HK-2 (cell line): Measurements from ENCODE around the gene ABCF1.
"Not testable (repeated sequence)": the region's sequence is repeated elsewhere in the genome, so short reads cannot be mapped to it uniquely, and the experiment has no call there.

Source experiments
- DNase-seq: peaks from one replicate; pipeline ENCODE4 v3.0.0-alpha.2; 2018; ENCODE audit not compliant: unreplicated experiment

The ABCF1 gene

GRCh38 chr6:30571075-30571761, at the start of gene ABCF1:
ABCF1 (plus strand) TSS chr6:30571442; CDS start chr6:30571488, 46 bp downstream.
- peak; percentile 98 for DNase-seq

- not testable (repeated sequence) for DNase-seq
Observed at GRCh38 chr6:30521952-30522351, 49.3 kb upstream of the ABCF1 start.

- not testable (repeated sequence) for DNase-seq
Observed at GRCh38 chr6:30526444-30526843, 44.8 kb upstream of the ABCF1 start.

GRCh38 chr6:30529349-30529875, 41.8 kb upstream of the ABCF1 start:
- not testable (repeated sequence) for DNase-seq

- DNase-seq = no peak
Observed at GRCh38 chr6:30530014-30530413, 41.2 kb upstream of the ABCF1 start.

GRCh38 chr6:30533460-30534294, 37.6 kb upstream of the ABCF1 start:
- DNase-seq = no peak

GRCh38 chr6:30537931-30538330, 33.3 kb upstream of the ABCF1 start:
- DNase-seq = no peak

- DNase-seq = peak; percentile 66
Observed at GRCh38 chr6:30541515-30542403, 29.5 kb upstream of the ABCF1 start.

GRCh38 chr6:30542404-30542725, 28.9 kb upstream of the ABCF1 start:
- DNase-seq = no peak

- DNase-seq = no peak
Observed at GRCh38 chr6:30542915-30543314, 28.3 kb upstream of the ABCF1 start.

GRCh38 chr6:30543821-30544220, 27.4 kb upstream of the ABCF1 start:
- DNase-seq = no peak

GRCh38 chr6:30544666-30545272, 26.5 kb upstream of the ABCF1 start:
- DNase-seq = peak; percentile 17

- no peak for DNase-seq
Observed at GRCh38 chr6:30547454-30547853, 23.8 kb upstream of the ABCF1 start.

GRCh38 chr6:30548375-30548774, 22.9 kb upstream of the ABCF1 start:
- no peak for DNase-seq

GRCh38 chr6:30554404-30554803, 16.8 kb upstream of the ABCF1 start:
- DNase-seq = no peak

GRCh38 chr6:30554962-30555815, 16.1 kb upstream of the ABCF1 start:
- DNase-seq = no peak

GRCh38 chr6:30555816-30556065, 15.5 kb upstream of the ABCF1 start:
- no peak for DNase-seq

- peak; percentile 96 for DNase-seq
Observed at GRCh38 chr6:30556066-30556905, 15.0 kb upstream of the ABCF1 start, which contains the start of gene GNL1. GNL1 (minus strand) TSS chr6:30556489; CDS start chr6:30556203, 286 bp downstream.

- peak; percentile 78 for DNase-seq
Observed at GRCh38 chr6:30556906-30557682, 14.1 kb upstream of the ABCF1 start, which contains the start of gene PRR3. PRR3 (plus strand) TSS chr6:30557295; CDS start chr6:30557345, 50 bp downstream.
